ENCODE results near the gene SLAMF8.

The SLAMF8 gene

GRCh38 chr1:159853417-159854115 lies 26.9 kb downstream of the SLAMF8 start:
- no peaks in the 10 kb centered on the region for H3K9me3 ChIP-seq (ENCODE audit: control insufficient read depth, low read depth, low read length)
- H3K36me3 ChIP-seq (ENCODE audit: control insufficient read depth, low read depth, low read length): no peaks in the 10 kb centered on the region
- peaks cover 45% of the 10 kb centered on the region for H3K27me3 ChIP-seq (ENCODE audit: control insufficient read depth, insufficient read depth, low read length)
- H3K27ac ChIP-seq (ENCODE audit: low read length): no peak overlapping the region
- H3K9ac ChIP-seq (ENCODE audit: low read length): no peak overlapping the region
- peak overlapping the region; percentile 59 for H3K4me3 ChIP-seq (ENCODE audit: low read length)
- no peaks in the 10 kb centered on the region for H3K4me1 ChIP-seq (ENCODE audit: control insufficient read depth, low read depth, low read length)

- H3K9ac ChIP-seq (ENCODE audit: low read length): no peak overlapping the region
These were observed 27.5 kb downstream of the SLAMF8 start for GRCh38 chr1:159854116-159854692.

GRCh38 chr1:159854693-159855192 lies 28.1 kb downstream of the SLAMF8 start:
- Histone ChIP-seq H3K27ac (ENCODE audit: low read length) (no peak overlapping the region), H3K27me3 (ENCODE audit: control insufficient read depth, insufficient read depth, low read length) (peaks cover 45% of the 10 kb centered on the region), H3K4me3 (ENCODE audit: low read length) (peak overlapping the region; percentile 59), H3K4me1 (ENCODE audit: control insufficient read depth, low read depth, low read length) (no peaks in the 10 kb centered on the region), H3K36me3 (ENCODE audit: control insufficient read depth, low read depth, low read length) (no peaks in the 10 kb centered on the region), H3K9ac (ENCODE audit: low read length) (no peak overlapping the region), H3K9me3 (ENCODE audit: control insufficient read depth, low read depth, low read length) (no peaks in the 10 kb centered on the region)

More at GRCh38 chr1:159854116-159854692, 27.5 kb downstream of the SLAMF8 start:
- Histone ChIP-seq H3K36me3 (ENCODE audit: control insufficient read depth, low read depth, low read length) (no peaks in the 10 kb centered on the region), H3K27me3 (ENCODE audit: control insufficient read depth, insufficient read depth, low read length) (peaks cover 45% of the 10 kb centered on the region), H3K4me1 (ENCODE audit: control insufficient read depth, low read depth, low read length) (no peaks in the 10 kb centered on the region), H3K27ac (ENCODE audit: low read length) (no peak overlapping the region), H3K9me3 (ENCODE audit: control insufficient read depth, low read depth, low read length) (no peaks in the 10 kb centered on the region), H3K4me3 (ENCODE audit: low read length) (peak overlapping the region; percentile 59)

- Histone ChIP-seq H3K4me3 (ENCODE audit: low read length) (no peak overlapping the region), H3K4me1 (ENCODE audit: control insufficient read depth, low read depth, low read length) (no peaks in the 10 kb centered on the region), H3K27me3 (ENCODE audit: control insufficient read depth, insufficient read depth, low read length) (peaks cover 45% of the 10 kb centered on the region), H3K9ac (ENCODE audit: low read length) (no peak overlapping the region), H3K36me3 (ENCODE audit: control insufficient read depth, low read depth, low read length) (no peaks in the 10 kb centered on the region), H3K27ac (ENCODE audit: low read length) (no peak overlapping the region), H3K9me3 (ENCODE audit: control insufficient read depth, low read depth, low read length) (no peaks in the 10 kb centered on the region)
These were observed 29.0 kb downstream of the SLAMF8 start for GRCh38 chr1:159855709-159856108.

- no peak overlapping the region for H3K4me3 ChIP-seq (ENCODE audit: low read length)
- H3K4me1 ChIP-seq (ENCODE audit: control insufficient read depth, low read depth, low read length): no peaks in the 10 kb centered on the region
- H3K9me3 ChIP-seq (ENCODE audit: control insufficient read depth, low read depth, low read length): no peaks in the 10 kb centered on the region
- H3K27me3 ChIP-seq (ENCODE audit: control insufficient read depth, insufficient read depth, low read length): peaks cover 45% of the 10 kb centered on the region
- no peak overlapping the region for H3K9ac ChIP-seq (ENCODE audit: low read length)
- no peak overlapping the region for H3K27ac ChIP-seq (ENCODE audit: low read length)
- H3K36me3 ChIP-seq (ENCODE audit: control insufficient read depth, low read depth, low read length): no peaks in the 10 kb centered on the region
These were observed 29.9 kb downstream of the SLAMF8 start for GRCh38 chr1:159856576-159856975.

- Histone ChIP-seq H3K36me3 (ENCODE audit: control insufficient read depth, low read depth, low read length) (no peaks in the 10 kb centered on the region), H3K27me3 (ENCODE audit: control insufficient read depth, insufficient read depth, low read length) (peaks cover 42% of the 10 kb centered on the region), H3K9ac (ENCODE audit: low read length) (no peak overlapping the region), H3K4me1 (ENCODE audit: control insufficient read depth, low read depth, low read length) (no peaks in the 10 kb centered on the region), H3K27ac (ENCODE audit: low read length) (no peak overlapping the region), H3K4me3 (ENCODE audit: low read length) (no peak overlapping the region), H3K9me3 (ENCODE audit: control insufficient read depth, low read depth, low read length) (no peaks in the 10 kb centered on the region)
These were observed 31.2 kb downstream of the SLAMF8 start for GRCh38 chr1:159857889-159858288.

- no peak overlapping the region for H3K4me3 ChIP-seq (ENCODE audit: low read length)
- H3K9me3 ChIP-seq (ENCODE audit: control insufficient read depth, low read depth, low read length): no peaks in the 10 kb centered on the region
- H3K27me3 ChIP-seq (ENCODE audit: control insufficient read depth, insufficient read depth, low read length): peaks cover 22% of the 10 kb centered on the region
- no peak overlapping the region for H3K27ac ChIP-seq (ENCODE audit: low read length)
- H3K9ac ChIP-seq (ENCODE audit: low read length): no peak overlapping the region
- no peaks in the 10 kb centered on the region for H3K36me3 ChIP-seq (ENCODE audit: control insufficient read depth, low read depth, low read length)
- no peaks in the 10 kb centered on the region for H3K4me1 ChIP-seq (ENCODE audit: control insufficient read depth, low read depth, low read length)
These were observed 33.2 kb downstream of the SLAMF8 start for GRCh38 chr1:159859767-159860322.

GRCh38 chr1:159860456-159860855 lies 33.8 kb downstream of the SLAMF8 start:
- Histone ChIP-seq H3K9ac (ENCODE audit: low read length) (no peak overlapping the region), H3K4me3 (ENCODE audit: low read length) (no peak overlapping the region), H3K27ac (ENCODE audit: low read length) (no peak overlapping the region), H3K27me3 (ENCODE audit: control insufficient read depth, insufficient read depth, low read length) (peaks cover 16% of the 10 kb centered on the region), H3K36me3 (ENCODE audit: control insufficient read depth, low read depth, low read length) (no peaks in the 10 kb centered on the region), H3K9me3 (ENCODE audit: control insufficient read depth, low read depth, low read length) (no peaks in the 10 kb centered on the region), H3K4me1 (ENCODE audit: control insufficient read depth, low read depth, low read length) (no peaks in the 10 kb centered on the region)

GRCh38 chr1:159861218-159861617 lies 34.5 kb downstream of the SLAMF8 start:
- Histone ChIP-seq H3K36me3 (ENCODE audit: control insufficient read depth, low read depth, low read length) (no peaks in the 10 kb centered on the region), H3K4me1 (ENCODE audit: control insufficient read depth, low read depth, low read length) (no peaks in the 10 kb centered on the region), H3K27ac (ENCODE audit: low read length) (no peak overlapping the region), H3K9ac (ENCODE audit: low read length) (no peak overlapping the region), H3K4me3 (ENCODE audit: low read length) (no peak overlapping the region), H3K27me3 (ENCODE audit: control insufficient read depth, insufficient read depth, low read length) (peaks cover 8% of the 10 kb centered on the region), H3K9me3 (ENCODE audit: control insufficient read depth, low read depth, low read length) (no peaks in the 10 kb centered on the region)

- no peak overlapping the region for H3K9ac ChIP-seq (ENCODE audit: low read length)
- H3K4me1 ChIP-seq (ENCODE audit: control insufficient read depth, low read depth, low read length): no peaks in the 10 kb centered on the region
- no peaks in the 10 kb centered on the region for H3K36me3 ChIP-seq (ENCODE audit: control insufficient read depth, low read depth, low read length)
- H3K9me3 ChIP-seq (ENCODE audit: control insufficient read depth, low read depth, low read length): no peaks in the 10 kb centered on the region
- H3K27me3 ChIP-seq (ENCODE audit: control insufficient read depth, insufficient read depth, low read length): peaks cover under 1% of the 10 kb centered on the region
- no peak overlapping the region for H3K4me3 ChIP-seq (ENCODE audit: low read length)
- H3K27ac ChIP-seq (ENCODE audit: low read length): no peak overlapping the region
These were observed 35.4 kb downstream of the SLAMF8 start for GRCh38 chr1:159862031-159862430.

GRCh38 chr1:159862557-159862956 lies 35.9 kb downstream of the SLAMF8 start, which contains the start of gene VSIG8:
Gene VSIG8, minus strand, starts transcription at chr1:159862657. Its CDS starts 136 bp downstream, at chr1:159862521.
- H3K4me3 ChIP-seq (ENCODE audit: low read length): no peak within 1 kb of the TSS
- H3K36me3 ChIP-seq (ENCODE audit: control insufficient read depth, low read depth, low read length): no peaks in the 10 kb centered on the region
- H3K27ac ChIP-seq (ENCODE audit: low read length): no peak within 1 kb of the TSS
- H3K27me3 ChIP-seq (ENCODE audit: control insufficient read depth, insufficient read depth, low read length): no peaks in the 10 kb centered on the region
- no peaks in the 10 kb centered on the region for H3K4me1 ChIP-seq (ENCODE audit: control insufficient read depth, low read depth, low read length)
- H3K9ac ChIP-seq (ENCODE audit: low read length): no peak within 1 kb of the TSS
- no peaks in the 10 kb centered on the region for H3K9me3 ChIP-seq (ENCODE audit: control insufficient read depth, low read depth, low read length)

Measured in iPS-18a (cell line).